C4-2B (cell line): ENCODE measurements around the gene ROR1.

Source experiments
- ZFX ChIP-seq: fragments of 450-650 bp; IDR thresholded peaks from 2 replicates; pipeline ENCODE4 v1.6.1; 2017
- TF ChIP-seq, protein P1 (sequence below): fragments of 450-650 bp; conservative IDR thresholded peaks from 2 replicates; pipeline ENCODE4 v1.5.1; 2017; ENCODE audit warnings: mild to moderate bottlenecking

GRCh38 chr1:64228167-64228957, 454.5 kb downstream of the ROR1 start:
- TF ChIP-seq, protein P1, sequence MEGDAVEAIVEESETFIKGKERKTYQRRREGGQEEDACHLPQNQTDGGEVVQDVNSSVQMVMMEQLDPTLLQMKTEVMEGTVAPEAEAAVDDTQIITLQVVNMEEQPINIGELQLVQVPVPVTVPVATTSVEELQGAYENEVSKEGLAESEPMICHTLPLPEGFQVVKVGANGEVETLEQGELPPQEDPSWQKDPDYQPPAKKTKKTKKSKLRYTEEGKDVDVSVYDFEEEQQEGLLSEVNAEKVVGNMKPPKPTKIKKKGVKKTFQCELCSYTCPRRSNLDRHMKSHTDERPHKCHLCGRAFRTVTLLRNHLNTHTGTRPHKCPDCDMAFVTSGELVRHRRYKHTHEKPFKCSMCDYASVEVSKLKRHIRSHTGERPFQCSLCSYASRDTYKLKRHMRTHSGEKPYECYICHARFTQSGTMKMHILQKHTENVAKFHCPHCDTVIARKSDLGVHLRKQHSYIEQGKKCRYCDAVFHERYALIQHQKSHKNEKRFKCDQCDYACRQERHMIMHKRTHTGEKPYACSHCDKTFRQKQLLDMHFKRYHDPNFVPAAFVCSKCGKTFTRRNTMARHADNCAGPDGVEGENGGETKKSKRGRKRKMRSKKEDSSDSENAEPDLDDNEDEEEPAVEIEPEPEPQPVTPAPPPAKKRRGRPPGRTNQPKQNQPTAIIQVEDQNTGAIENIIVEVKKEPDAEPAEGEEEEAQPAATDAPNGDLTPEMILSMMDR: no peak
- TF ChIP-seq ZFX: no peak
